Caco-2 (cell line): ENCODE results near the gene PAWR. TPM values are rescaled to one million over a fixed set of nuclear protein-coding genes. Genes with fewer than 3 reads are reported as not detected.
"Not testable (repeated sequence)": the region's sequence is repeated elsewhere in the genome, so short reads cannot be mapped to it uniquely, and the experiment has no call there.

Source experiments
- BruUV-seq: library from RNA; stranded (reverse); fragments of 400-500 nt; replicated peaks from 2 replicates; lab custom pipeline; 2021; lab: Mats Ljungman, UMichigan
- CTCF ChIA-PET: fragments of 300-600 bp; sonication (Branson Sonifier 250); formaldehyde crosslinking; loops from one replicate; lab custom pipeline; 2022; ENCODE audit warnings: antibody characterized with exemption; lab: Charles Lee
- POLR2A ChIA-PET: fragments of 300-600 bp; sonication (Branson Sonifier 250); formaldehyde crosslinking; loops from one replicate; lab custom pipeline; 2022; ENCODE audit warnings: antibody characterized with exemption; lab: Charles Lee
- DNase-seq, 2 experiments: peaks; one replicate each; pipeline versions ENCODE4 v3.0.0 to v3.0.0-alpha.2; 2020 to 2022
- H3K27me3 ChIP-seq: replicated peaks from 2 replicates; pipeline ENCODE4 v1.6.0; 2011; ENCODE audit warnings: low read length; ENCODE audit not compliant: control insufficient read depth, insufficient read depth
- H3K36me3 ChIP-seq: 2 replicates; pipeline ENCODE4 v1.5.1; 2011; ENCODE audit warnings: low read length; ENCODE audit not compliant: control insufficient read depth, insufficient read depth
- H3K4me1 ChIP-seq: fragments of 250-450 bp; sonication (Bioruptor Pico); 2 replicates; pipeline ENCODE4 v1.5.1; 2020; ENCODE audit warnings: mild to moderate bottlenecking
- H3K4me3 ChIP-seq: 2 replicates; pipeline ENCODE4 v1.5.1; 2011; ENCODE audit warnings: low read depth, mild to moderate bottlenecking, control low read depth, low read length
- H3K9me3 ChIP-seq: fragments of 250-450 bp; sonication (Bioruptor Pico); 2 replicates; pipeline ENCODE4 v1.5.1; 2020; ENCODE audit warnings: mild to moderate bottlenecking, moderate library complexity
- H3K27ac Mint-ChIP-seq: one replicate; pipeline ENCODE4 v1.8.0; 2022; ENCODE audit warnings: mixed read lengths; ENCODE audit not compliant: unreplicated experiment
- H3K27me3 Mint-ChIP-seq: one replicate; pipeline ENCODE4 v1.8.0; 2022; ENCODE audit warnings: mixed read lengths; ENCODE audit not compliant: insufficient read depth, unreplicated experiment
- H3K36me3 Mint-ChIP-seq: one replicate; pipeline ENCODE4 v1.8.0; 2022; ENCODE audit warnings: mild to moderate bottlenecking, mixed read lengths; ENCODE audit not compliant: insufficient read depth, unreplicated experiment
- H3K4me1 Mint-ChIP-seq: one replicate; pipeline ENCODE4 v1.8.0; 2022; ENCODE audit warnings: low read depth, mixed read lengths; ENCODE audit not compliant: unreplicated experiment
- H3K4me3 Mint-ChIP-seq: one replicate; pipeline ENCODE4 v1.8.0; 2022; ENCODE audit warnings: mild to moderate bottlenecking, moderate library complexity, mixed read lengths; ENCODE audit not compliant: unreplicated experiment
- H3K9me3 Mint-ChIP-seq: one replicate; pipeline ENCODE4 v1.8.0; 2022; ENCODE audit warnings: mixed read lengths; ENCODE audit not compliant: unreplicated experiment
- intact Hi-C: fragments of 100-400 bp; cut with micrococcal nuclease; formaldehyde crosslinking; loops from one replicate; pipeline ENCODE4 v1.10.0; 2022; ENCODE audit not compliant: unreplicated experiment
- total RNA-seq: library from RNA; stranded (reverse); gene quantifications from 2 replicates; pipeline ENCODE4 v1.2.3, GENCODE V29; 2022
- TF ChIP-seq, protein P1 (sequence below), 2 experiments: fragments of 200-600 bp in 1 of 2; IDR thresholded peaks; 1 replicate in 1 of 2; 2 replicates in 1 of 2; pipeline versions ENCODE4 v1.5.1 to v1.8.0; 2011 to 2022; ENCODE audit warnings: antibody characterized with exemption in 1 of 2, control low read depth in 1 of 2, inconsistent platforms in 1 of 2, low read depth in 1 of 2, low read length in 1 of 2, mild to moderate bottlenecking in 1 of 2, moderate library complexity in 1 of 2; ENCODE audit not compliant: insufficient read depth in 1 of 2, severe bottlenecking in 1 of 2, unreplicated experiment in 1 of 2

The PAWR gene
- total RNA-seq, 1 experiment from 2014 or later, result 157 TPM

DNA sequence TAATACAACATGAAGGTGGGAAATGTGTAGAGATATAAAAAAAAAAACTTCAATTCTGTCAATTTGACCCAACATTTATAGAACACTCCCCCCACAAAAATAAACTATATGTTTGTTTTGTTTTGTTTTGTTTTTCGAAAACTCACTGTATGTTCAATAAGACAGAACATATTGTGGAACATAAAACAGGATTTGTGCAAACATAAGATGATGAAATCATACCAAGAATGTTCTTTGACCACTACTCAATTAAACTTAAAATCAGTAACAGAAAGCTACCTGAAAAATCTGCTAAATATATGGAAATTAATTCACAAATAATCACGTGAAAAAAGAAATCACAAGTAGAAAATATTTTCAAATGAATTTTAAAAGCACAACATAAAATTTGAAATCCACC, 61.2 kb downstream of the PAWR start:
- Histone ChIP-seq H3K27me3 (no peaks in the 10 kb centered on the region), H3K4me1 (no peaks in the 10 kb centered on the region), H3K36me3 (no peaks in the 10 kb centered on the region), H3K4me3 (no peak overlapping the region), H3K9me3 (no peaks in the 10 kb centered on the region)
- Mint-ChIP-seq H3K27me3 (no peaks in the 10 kb centered on the region), H3K4me3 (no peak overlapping the region), H3K4me1 (no peaks in the 10 kb centered on the region), H3K27ac (no peak overlapping the region), H3K36me3 (peaks cover 13% of the 10 kb centered on the region), H3K9me3 (peaks cover 9% of the 10 kb centered on the region)
- no TSS peak for BruUV-seq
- DNase-seq, result no peak
- intact Hi-C loops, result no loop called here
- ChIA-PET POLR2A (no interaction called here), CTCF (no interaction called here)
- TF ChIP-seq, protein P1, sequence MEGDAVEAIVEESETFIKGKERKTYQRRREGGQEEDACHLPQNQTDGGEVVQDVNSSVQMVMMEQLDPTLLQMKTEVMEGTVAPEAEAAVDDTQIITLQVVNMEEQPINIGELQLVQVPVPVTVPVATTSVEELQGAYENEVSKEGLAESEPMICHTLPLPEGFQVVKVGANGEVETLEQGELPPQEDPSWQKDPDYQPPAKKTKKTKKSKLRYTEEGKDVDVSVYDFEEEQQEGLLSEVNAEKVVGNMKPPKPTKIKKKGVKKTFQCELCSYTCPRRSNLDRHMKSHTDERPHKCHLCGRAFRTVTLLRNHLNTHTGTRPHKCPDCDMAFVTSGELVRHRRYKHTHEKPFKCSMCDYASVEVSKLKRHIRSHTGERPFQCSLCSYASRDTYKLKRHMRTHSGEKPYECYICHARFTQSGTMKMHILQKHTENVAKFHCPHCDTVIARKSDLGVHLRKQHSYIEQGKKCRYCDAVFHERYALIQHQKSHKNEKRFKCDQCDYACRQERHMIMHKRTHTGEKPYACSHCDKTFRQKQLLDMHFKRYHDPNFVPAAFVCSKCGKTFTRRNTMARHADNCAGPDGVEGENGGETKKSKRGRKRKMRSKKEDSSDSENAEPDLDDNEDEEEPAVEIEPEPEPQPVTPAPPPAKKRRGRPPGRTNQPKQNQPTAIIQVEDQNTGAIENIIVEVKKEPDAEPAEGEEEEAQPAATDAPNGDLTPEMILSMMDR (IDR thresholded peaks at IDR 0.05; ENCODE audit: insufficient read depth in 1 of 2, low read depth in 1 of 2, low read length in 1 of 2, severe bottlenecking in 1 of 2, unreplicated experiment in 1 of 2), result no peak

DNA sequence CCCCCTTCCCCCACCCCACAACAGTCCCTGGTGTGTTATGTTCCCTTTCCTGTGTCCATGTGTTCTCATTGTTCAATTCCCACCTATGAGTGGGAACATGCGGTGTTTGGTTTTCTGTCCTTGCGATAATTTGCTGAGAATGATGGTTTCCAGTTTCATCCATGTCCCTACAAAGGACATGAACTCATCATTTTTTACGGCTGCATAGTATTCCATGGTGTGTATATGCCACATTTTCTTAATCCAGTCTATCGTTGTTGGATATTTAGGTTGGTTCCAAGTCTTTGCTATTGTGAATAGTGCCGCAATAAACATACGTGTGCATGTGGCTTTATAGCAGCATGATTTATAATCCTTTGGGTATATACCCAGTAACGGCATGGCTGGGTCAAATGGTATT, 64.0 kb downstream of the PAWR start:
- POLR2A ChIA-PET, H3K27me3 ChIP-seq, BruUV-seq, H3K4me3 ChIP-seq, DNase-seq, H3K4me3 Mint-ChIP-seq, H3K27ac Mint-ChIP-seq, H3K27me3 Mint-ChIP-seq, H3K9me3 ChIP-seq, H3K4me1 ChIP-seq, H3K4me1 Mint-ChIP-seq, CTCF ChIA-PET, intact Hi-C loops, H3K36me3 ChIP-seq, H3K9me3 Mint-ChIP-seq: not testable (repeated sequence)
- H3K36me3 Mint-ChIP-seq, result peaks cover 21% of the 10 kb centered on the region

DNA sequence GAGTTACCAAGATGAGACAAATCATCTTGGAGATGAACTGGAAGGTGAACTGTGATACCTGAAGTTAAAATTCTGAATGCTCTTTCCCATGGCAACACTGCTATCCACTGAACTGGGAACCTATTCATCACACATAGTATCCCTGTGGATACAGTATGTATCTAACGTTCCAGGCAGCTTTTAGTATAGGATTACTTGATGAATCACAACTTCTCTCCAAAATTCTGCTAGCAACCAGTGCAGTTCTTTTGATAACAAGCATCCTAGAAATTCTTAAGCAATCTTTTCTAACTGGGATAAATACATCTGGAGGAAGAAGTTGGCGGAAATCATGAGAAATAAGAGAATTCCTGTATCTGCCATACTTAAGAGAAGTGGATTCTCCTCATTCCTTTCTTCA, 66.4 kb downstream of the PAWR start:
- TF ChIP-seq, protein P1 (IDR thresholded peaks at IDR 0.05; ENCODE audit: insufficient read depth in 1 of 2, low read depth in 1 of 2, low read length in 1 of 2, severe bottlenecking in 1 of 2, unreplicated experiment in 1 of 2), result no peak
- no peak overlapping the region for H3K4me3 ChIP-seq
- H3K27me3 Mint-ChIP-seq, result no peaks in the 10 kb centered on the region
- ChIA-PET POLR2A (no interaction called here), CTCF (no interaction called here)
- BruUV-seq, result no TSS peak
- no peak overlapping the region for H3K27ac Mint-ChIP-seq
- no peaks in the 10 kb centered on the region for H3K27me3 ChIP-seq
- H3K4me3 Mint-ChIP-seq, result no peak overlapping the region
- peaks cover 9% of the 10 kb centered on the region for H3K9me3 Mint-ChIP-seq
- intact Hi-C loops, result no loop called here
- no peaks in the 10 kb centered on the region for H3K36me3 ChIP-seq
- H3K36me3 Mint-ChIP-seq, result peaks cover 39% of the 10 kb centered on the region
- no peaks in the 10 kb centered on the region for H3K4me1 ChIP-seq
- peaks cover 5% of the 10 kb centered on the region for H3K4me1 Mint-ChIP-seq
- no peak for DNase-seq
- no peaks in the 10 kb centered on the region for H3K9me3 ChIP-seq
